GM21447 (cell line): Measurements from ENCODE around the gene PSMB11.

Experiments
- ATAC-seq: cut with Tn5 transposase; IDR thresholded peaks from one replicate; pipeline ENCODE4 v1.9.1; 2021; ENCODE audit not compliant: unreplicated experiment

Gene PSMB11

DNA sequence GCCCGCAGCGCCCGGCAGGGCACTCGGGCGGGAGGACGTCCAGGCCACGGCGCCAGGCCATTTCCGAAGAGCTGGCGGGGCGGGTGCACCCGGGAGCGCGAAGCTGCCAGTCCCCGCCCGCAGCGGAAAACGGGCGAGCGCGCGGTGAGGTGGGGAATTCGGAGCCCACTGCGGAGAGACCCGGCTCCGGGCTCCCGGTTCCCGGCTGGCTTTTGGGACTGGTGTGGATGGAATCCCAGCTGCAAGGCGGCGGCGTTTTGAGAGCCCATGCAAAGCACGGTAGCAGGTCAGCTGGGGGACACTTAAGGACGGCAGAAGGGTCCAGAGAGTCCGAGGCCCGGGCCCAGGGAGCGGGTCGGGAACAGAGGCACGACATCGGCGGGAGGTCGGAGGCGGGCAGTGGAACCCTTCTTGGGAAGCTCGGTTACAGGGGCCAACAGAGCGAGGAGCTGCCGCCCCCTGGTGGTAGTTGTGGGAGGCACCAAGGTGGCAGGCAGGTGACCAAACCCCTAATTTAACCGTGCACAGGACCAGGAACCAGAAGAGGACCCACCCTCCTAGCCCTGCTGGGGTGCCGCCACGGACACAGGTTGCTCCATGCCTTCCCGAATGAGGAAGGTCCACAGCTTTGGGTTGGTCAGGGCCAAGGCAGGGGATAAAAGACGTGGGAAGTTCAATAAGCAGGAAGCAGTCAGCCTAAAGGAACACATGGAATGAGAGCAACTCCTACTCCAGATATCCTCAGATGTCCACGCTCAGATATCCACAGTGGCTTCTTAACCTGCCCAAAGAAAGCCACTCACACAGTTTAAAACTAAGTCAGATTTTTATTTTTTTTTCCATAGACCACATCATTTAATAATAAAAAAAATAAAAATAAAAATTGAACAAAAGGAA is 16.0 kb downstream of the PSMB11 start:
- peak; percentile 69 for ATAC-seq

DNA sequence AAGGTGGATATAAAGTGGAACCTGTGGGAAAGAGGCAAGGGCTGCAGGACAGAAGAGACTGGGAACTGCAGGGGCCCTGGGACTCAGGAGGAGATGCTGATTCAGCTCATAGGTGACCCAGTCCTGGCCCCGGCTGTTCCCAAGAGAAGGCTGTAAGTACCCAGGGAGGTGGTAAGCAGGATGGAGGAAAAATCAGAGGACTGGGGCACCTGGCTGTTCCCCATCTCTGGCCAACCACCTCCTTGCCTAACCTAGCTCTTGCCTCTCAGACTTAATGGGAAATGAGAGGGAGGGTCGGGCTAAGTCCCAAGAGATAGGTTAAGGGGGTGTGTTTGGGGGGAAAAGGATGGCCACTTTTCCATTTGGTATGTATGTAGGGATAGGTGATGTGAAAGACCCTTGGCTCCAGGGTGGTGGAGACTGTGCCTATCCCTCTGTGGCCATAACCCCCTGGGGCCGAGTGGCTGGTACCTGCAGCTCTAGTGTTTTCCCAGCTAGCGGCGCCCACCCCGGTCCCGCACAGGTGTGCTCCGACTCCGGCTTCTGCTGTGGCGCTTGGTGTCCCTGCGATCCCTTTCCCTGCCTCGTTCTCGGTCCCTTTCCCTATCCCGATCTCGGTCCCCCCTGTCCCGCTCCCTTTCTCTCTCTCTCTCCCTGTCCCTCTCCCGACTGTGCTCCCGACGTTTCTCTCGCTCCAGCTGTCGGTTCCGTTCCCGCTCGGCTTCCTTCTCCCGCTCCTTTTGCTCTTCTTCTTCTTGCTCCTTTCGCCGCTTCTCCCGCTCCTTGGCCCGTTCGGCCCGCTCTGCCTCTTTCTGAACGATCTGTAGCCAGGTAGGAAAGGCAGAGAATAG is 16.9 kb downstream of the PSMB11 start:
- ATAC-seq, result no peak

DNA sequence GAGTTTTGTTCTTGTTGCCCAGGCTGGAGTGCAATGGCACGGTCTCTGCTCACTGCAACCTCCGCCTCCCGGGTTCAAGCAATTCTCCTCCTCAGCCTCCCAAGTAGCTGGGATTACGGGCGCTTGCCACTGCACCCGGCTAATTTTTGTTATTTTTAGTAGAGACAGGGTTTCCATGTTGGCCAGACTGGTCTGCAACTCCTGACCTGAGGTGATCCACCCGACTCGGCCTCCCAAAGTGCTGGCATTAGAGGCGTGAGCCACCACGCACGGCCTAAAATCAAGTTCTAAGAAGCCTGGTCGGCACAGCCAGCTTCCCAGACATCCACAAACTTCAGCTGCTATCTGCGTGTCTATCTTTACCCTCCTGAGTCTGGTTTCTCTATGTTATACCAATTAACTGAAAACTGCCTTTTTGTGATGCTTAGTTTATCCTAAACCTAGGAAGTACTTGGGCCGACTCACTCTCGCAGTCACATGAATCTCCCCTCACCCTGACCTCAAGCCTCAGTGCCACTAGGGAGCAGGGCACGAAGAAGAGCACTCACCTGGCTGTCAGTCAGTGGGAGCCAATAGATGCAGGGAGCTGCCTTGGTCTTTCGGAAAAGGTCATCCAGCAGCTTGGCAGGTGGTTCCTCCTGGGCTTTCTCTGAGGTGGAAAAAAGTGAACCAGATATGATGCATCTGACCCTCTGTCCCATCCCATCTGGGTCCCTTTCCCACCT is 18.7 kb downstream of the PSMB11 start:
- no peak for ATAC-seq

DNA sequence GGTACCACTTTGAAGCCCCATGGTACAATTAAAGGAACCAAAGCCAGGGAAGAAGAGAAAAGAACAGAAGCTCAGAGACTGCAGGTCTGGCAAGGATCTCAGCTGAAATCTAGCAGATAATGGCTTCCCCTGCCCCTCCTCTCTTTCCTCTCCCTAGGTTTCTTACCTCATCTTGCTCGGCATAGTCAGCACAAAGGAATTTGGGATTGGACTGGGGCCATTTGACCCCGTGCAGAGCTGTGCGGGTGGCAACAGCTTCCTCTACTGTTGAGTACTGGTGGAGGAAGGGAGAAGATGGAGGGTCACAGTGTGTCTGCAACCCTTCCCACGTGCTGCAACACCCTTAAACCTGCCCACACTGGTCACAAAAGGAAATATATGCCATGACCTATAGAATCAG is 20.0 kb downstream of the PSMB11 start:
- ATAC-seq, result no peak

DNA sequence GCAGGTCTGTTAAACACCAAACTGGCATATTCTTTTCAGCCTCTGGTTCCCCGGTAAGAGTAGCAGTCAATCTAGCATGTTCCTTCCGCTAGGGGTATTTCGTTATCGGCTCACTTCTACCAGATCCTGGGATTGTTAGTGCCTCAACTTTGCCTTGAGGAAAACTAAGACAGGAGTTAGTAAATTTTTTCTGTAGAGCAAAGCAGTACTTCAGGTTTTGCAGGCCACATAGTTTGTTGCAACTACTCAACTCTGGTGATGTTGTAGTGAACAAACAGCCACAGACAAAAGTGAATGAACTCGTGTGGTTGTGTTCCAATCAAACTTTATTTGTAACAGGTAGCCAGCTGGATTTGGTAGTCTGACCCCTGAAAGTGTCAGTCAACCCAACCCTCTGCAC is 21.6 kb downstream of the PSMB11 start:
- ATAC-seq, result no peak

DNA sequence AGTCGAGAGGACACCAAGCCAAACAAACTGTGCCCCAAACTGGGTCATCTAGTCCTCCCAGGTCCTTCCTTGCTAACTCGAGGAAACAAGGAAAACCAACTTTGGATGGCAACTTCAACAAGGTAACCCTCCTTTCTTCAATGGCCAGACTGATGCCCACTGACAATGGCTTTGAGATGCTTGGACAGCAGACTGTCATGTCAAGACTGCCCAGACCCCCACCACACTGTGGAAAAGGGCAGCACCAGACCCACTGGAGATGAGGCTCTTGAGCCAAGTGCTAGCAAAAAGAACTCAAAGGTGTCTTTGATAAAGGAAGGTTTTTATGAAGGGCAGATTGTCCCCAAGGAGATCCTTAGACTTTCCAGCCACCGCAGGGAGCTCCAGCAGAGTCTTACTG is 24.4 kb downstream of the PSMB11 start:
- ATAC-seq, result no peak

DNA sequence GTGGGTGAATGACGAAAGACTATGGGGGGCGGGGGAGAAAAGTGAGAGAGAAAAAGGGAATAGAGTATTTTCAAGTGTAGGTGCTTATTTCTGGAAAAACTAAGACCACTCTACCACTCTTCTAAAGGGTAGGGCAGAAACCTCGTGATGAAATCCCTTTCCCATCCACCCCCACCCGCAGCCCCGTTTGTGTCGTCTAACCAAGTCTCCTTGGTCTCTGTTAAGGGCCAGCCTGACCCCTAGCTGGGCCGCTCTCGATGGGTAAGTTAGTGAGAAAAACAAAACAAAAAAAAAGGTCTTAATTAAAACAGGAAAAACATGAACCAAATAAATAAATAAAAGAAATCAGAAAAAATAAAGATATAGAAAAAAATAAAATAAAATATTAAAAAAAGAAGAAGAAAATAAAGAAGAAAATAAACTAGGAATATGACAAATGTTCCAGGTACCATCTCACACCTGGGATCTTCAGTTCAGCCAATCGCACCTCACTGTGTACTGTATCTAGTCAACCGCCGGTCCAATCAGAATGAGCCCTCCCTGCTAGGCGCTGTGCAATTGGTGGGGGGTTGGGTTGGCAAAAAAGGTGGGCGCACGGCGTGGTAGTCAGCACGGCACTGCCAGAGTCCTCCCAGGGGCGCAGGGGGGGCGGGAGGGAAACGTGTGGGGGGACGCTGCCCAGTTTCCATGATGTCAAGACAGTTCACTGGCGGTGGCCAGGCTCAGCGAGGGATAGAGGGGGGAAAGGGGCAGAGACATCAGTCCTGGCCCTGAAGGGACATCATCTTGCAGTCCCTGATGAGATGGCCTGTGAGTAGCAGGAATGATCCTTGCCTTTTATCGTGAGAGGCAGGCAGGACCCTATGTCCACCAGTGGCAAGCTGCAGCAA is 25.1 kb downstream of the PSMB11 start:
- no peak for ATAC-seq

DNA sequence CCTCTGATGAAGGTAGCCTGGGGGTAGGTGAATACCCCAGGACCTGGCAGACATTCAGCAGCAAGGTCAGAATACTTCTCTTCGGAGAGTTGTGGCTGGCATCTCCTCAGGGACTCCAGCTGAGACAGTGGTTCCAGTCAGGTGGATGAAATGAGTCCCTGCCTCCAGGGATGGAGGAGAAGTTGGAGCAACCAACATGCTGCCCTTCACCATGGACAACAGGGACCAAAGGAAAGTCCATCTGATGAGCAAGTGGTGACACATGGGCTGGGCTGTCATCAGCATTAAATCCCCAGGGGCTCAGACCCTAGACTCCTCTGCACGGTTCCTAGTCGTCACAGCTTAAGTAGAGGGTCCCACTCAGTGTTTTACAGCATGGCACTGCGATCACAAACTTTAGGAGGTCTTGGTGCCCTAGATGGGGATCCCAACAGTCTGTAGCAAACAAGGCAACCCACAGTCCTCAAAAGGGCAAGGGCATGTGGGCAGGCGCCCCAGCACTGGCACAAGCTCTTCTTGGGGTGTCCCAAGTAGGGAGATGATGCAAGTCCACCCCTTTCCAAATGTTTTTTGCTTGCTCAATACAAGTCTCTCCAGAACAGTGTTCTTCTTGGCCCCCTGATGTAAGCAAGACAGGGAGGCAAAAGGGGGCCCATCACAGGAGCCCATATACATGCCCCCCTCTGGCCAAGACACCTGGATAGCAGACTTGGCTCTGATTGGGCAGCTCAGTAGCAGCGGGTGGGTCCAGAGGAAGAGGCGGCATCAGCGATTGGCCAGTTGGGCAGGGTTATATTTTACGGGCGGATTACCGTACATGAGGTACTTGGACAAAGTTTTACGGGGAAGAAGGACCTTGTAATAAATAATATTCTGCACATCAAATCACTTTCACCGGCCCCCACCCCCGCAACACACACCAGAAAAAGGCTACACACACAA is 26.1 kb downstream of the PSMB11 start:
- ATAC-seq, result no peak

DNA sequence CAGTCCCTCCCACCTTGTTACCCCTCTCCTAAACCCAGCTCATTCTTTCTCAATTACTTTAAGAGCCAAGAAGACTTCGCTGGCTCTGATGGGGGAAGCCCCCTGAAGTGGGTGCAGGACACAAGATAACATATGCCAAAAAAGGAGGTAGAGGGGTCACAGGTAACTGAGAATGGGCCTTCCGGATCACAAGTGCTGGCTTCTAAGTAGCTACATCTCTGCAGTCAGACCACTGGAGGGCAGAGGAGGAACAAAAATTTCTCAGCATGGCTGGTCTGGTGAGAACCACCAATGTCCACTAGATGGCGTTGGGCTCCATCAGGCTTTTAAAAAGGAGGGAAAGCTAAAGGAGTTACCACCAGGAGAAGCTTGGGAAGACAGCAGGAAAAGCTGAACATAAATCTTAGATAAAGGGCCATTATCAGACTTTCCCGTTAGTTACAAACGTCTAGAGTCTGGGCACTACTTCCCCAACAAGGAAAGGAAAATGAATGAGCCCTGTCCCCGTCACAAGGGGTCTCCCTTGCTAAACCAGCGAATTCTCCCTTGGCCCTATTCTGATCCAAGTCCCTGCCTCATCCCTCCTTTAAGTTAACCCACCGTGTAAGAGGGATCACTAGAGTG is 26.9 kb downstream of the PSMB11 start:
- peak; percentile 70 for ATAC-seq

DNA sequence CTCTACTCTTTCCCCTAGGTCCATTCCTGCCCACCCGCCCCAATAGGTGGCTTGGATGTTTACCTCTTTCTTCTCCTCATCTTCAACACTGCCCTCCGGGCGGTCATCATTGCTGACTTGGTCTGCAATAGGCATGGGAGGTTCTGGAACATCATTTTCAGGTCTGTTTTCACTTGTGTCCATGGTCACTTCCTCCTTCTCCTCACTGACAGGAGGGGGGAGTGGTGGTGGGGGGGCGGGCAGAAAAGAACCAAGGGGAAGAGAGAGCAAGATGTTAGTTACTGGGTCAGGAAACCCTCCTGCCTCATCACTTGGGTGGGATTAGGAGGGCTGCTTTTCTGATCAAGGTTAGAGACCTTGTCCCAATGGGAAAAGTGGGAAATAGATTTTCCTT is 27.4 kb downstream of the PSMB11 start:
- no peak for ATAC-seq

DNA sequence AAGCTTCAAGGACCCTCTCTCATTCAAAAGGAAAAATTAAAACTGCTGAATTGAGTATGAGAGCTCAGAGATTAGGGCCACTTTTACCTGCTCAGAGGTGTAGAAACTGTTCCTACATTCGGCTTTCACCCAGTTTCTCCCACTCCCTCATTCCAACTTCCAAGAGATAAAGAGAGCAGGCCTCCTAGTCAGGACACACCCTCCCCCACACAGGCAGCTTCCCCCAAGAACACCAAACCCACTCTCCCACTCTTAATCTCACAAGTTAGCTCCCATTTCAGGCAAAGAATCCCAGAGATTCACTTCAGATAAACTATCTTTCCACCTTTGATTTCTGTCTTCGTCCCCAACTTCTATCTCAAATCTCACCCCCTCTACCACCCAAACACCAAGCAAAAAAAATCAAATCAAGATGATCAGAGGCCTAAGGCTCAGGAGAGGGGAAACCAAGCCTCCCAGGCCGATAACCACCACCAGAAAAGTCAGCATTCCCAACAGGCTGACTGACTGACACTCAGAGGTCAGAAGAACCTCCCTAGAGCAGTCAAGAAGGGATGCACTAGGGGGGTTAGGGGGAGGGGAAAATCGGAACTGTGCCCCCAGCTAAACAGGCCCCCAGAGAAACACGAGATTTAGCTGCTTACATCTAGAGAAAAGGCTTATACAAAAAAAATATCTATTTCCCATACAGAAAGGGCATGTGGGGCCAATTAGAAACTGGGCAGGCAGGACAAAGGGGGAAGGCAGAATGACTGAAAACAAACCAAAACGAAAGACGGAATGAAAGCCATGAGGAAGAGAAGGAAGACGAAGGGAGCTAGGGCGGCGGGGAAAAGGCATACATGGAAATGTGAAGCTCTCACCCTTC is 28.5 kb downstream of the PSMB11 start:
- ATAC-seq, result no peak

DNA sequence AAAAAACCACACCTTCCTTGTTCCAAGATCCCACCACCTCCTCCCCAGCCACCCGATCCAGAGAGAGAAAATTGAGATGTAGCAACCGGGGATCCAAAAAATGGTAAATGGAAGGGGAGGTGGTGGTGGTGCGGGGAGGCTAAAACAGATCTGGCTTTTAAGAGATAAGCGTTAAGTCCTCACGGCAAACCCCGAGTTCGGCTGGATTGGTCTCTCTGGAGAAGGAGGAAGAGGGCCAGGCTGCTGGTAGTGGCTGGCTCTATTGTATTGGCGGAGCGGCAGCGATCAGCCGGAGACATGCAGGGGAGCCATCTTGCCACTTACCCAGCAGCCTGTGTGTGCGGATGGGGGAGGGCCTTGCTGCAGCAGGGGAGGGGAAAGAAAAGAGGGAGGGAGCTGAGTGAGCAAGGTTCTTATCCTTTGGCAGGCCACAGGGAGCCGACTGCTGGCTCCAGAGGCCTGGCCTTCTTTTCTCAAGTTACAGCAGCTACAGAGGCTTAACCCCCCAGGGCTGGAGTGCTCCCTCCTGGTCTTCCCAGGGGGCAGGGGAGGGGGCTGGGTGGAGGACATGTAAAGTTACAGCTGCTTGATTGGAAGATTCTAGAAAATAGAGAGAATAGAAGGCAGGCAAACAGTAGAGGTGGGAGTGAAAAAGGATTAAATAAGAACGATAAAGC is 29.4 kb downstream of the PSMB11 start:
- ATAC-seq, result peak; percentile 84

DNA sequence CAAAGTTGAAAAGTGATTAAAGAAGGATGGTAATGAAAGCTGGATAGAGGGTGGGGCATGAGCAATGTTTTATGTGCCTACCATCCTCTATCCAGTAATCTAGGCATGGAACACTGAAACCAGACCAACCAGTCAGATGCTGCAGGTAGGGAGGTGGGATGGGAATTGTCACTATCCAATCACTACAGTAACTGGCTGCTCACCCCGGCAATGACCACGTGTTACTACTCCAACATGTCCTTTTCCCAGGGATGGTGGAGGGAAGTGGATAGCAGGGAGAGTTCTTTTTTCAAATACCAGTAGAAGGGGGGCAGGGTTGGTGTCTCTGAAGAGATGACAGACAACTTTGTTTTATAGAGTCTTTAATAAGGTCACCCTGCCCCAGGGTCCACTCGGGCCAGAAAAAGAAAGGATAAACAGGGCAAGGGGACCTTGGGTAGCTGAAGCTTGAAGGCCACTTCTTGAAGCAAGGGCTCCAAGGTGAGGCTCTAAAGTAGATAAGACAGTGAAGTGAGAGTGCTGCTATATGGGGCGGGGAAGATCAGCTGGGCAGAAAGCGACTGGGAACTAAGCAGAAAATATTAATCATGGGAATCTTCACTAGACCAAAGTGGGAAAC is 30.0 kb downstream of the PSMB11 start:
- ATAC-seq, result no peak

DNA sequence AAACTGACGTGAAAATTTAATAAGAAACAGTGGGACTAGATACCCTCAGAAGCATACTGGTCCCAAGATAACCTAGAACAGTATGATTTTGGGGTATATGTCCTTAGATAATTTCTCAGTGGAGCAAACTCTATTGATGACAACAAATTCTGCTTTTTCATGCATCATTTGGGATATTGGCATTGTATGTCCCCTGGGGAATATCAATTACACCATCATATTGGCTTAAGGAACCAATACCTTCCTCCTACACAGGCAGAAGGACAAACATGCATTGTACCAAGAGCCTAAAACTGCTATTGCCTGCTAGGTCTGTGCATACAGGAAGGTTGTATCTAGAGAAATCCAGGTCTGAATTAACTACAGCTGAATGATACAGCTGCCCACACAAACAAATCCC is 32.9 kb downstream of the PSMB11 start:
- no peak for ATAC-seq

DNA sequence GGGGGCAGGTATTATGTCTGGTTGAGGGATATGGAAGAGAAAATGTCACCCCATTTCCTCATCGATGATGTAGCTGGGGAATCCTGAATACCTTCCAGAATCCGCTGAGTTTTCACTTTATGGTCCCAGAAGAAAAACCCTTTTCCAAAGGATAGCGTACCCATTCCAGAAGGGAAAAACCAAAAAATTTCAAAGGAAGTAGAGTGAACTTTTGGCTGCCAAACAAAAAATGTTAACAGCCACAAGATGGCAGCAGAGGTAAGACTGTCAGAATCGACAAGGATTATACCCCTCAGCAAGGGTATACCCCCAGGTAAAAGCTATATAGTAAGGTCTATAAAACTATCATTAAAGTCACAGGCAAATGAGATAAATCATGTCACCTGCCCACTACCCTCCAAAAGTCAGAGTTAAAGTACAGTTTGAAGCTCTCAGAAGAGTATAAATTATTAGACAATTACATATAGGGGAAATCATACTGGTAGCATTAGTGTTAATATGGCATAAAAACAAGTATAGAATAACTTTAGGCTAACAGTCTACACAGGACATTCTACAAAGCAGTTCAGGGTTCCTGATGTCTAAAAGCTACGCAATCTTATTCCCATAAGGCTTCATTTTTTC is 34.9 kb downstream of the PSMB11 start:
- no peak for ATAC-seq

DNA sequence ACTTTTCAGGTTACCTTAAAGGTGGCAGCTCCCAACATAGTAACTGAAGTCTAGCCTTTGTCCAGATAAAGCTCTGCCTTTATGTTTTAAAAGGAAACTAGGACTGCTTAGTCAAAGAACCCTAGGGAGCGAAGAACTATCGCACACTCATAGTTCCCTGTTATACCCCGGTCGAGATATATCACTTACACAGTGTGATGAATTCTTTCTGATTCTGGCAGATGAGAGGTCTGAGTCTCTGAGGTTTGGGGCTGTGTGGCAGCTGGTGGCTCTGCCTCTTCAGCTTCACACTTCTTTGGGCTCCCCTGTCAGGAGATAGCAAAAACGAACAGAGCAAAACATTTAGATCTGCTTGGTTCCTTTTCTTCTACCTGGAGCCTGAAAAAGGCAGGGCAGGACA is 36.0 kb downstream of the PSMB11 start:
- no peak for ATAC-seq
